HUES48 (cell line): ENCODE results near the gene SCMH1.

Experiments used
- H3K27ac ChIP-seq: one replicate; pipeline ENCODE4 v1.7.0; 2013; ENCODE audit warnings: low read depth, low read length, inconsistent platforms
- H3K27me3 ChIP-seq: 2 replicates; pipeline ENCODE4 v1.6.1; 2013; ENCODE audit warnings: mild to moderate bottlenecking, low read length; ENCODE audit not compliant: control insufficient read depth, insufficient read depth
- H3K36me3 ChIP-seq: 2 replicates; pipeline ENCODE4 v1.6.1; 2013; ENCODE audit warnings: low read length; ENCODE audit not compliant: control insufficient read depth, insufficient read depth
- H3K4me1 ChIP-seq: 2 replicates; pipeline ENCODE4 v1.6.1; 2013; ENCODE audit warnings: mild to moderate bottlenecking, low read length; ENCODE audit not compliant: control insufficient read depth, insufficient read depth
- H3K4me3 ChIP-seq: 2 replicates; pipeline ENCODE4 v1.5.1; 2013; ENCODE audit warnings: mild to moderate bottlenecking, low read depth, low read length
- H3K9ac ChIP-seq: 2 replicates; pipeline ENCODE4 v1.6.1; 2013; ENCODE audit warnings: mild to moderate bottlenecking, low read depth, low read length, moderate library complexity
- H3K9me3 ChIP-seq: 2 replicates; pipeline ENCODE4 v1.6.1; 2013; ENCODE audit warnings: low read length; ENCODE audit not compliant: control insufficient read depth, insufficient read depth

The SCMH1 gene

DNA sequence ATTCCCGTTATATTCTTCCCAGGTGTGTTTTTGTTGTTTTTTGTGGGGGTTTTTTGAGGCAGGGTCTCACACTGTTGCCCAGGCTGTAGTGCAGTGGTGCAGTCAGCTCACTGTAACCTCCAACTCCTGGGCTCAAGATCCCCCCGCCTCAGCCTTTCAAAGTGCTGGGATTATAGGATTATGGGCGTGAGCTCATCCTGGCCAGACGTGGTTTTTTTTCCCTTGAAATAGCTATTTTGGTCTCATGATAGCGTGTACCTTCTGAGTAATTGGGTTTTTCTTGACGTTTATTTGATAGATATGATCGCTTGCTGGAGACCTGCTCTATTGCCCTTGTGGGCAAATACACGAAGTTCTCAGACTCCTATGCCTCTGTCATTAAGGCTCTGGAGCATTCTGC is 245.0 kb downstream of the SCMH1 start:
- Histone ChIP-seq H3K4me3 (no peak overlapping the region), H3K9me3 (no peaks in the 10 kb centered on the region), H3K36me3 (peaks cover 97% of the 10 kb centered on the region), H3K27me3 (no peaks in the 10 kb centered on the region), H3K9ac (no peak overlapping the region), H3K4me1 (no peaks in the 10 kb centered on the region), H3K27ac (no peak overlapping the region)

DNA sequence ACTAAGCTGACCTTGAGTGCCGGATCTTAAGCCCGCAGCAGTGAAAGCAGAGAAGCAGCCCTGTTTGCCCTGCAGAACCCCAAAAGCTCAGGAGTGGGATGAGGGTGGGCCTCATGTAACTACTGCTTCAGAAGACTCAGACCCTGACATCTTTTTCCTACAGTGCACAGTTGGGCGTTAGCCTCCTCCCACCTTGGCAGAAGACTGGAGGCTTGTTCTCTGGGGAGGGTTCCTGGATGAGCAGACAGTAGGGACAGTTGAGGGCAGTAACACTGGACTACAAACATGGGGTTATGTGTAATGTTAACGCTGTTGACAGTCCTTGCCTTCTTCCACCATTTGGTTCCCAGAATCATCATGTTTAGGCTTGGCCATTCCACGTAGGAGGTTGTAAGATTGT is 253.0 kb downstream of the SCMH1 start:
- Histone ChIP-seq H3K36me3 (peaks cover 99% of the 10 kb centered on the region), H3K9me3 (no peaks in the 10 kb centered on the region), H3K4me1 (no peaks in the 10 kb centered on the region), H3K27me3 (no peaks in the 10 kb centered on the region), H3K27ac (no peak overlapping the region), H3K9ac (no peak overlapping the region), H3K4me3 (no peak overlapping the region)

DNA sequence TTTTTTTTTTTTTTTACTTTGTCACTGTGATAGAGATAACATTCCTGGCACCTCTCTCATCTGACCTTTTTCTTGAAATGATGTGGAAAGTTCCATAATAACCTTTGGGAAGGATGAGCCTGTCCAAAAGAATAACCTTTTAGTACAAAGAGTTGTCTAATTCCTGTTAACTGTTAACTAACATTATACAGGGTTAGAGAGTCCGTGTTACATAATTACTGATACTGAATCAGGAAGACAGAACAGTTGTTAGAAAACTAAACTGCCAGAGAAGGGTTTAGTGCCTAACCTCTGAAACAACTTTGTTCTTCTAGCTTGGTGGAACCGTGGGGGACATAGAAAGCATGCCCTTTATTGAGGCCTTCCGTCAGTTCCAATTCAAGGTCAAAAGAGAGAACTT is 253.8 kb downstream of the SCMH1 start:
- no peak overlapping the region for H3K27ac ChIP-seq
- H3K36me3 ChIP-seq = peaks cover 99% of the 10 kb centered on the region
- no peak overlapping the region for H3K9ac ChIP-seq
- H3K9me3 ChIP-seq = no peaks in the 10 kb centered on the region
- H3K4me3 ChIP-seq = no peak overlapping the region
- H3K27me3 ChIP-seq = no peaks in the 10 kb centered on the region
- no peaks in the 10 kb centered on the region for H3K4me1 ChIP-seq

GRCh38 chr1:40987439-40988276 is 254.4 kb downstream of the SCMH1 start:
- Histone ChIP-seq H3K9me3 (no peaks in the 10 kb centered on the region), H3K9ac (no peak overlapping the region), H3K27me3 (no peaks in the 10 kb centered on the region), H3K4me1 (no peaks in the 10 kb centered on the region), H3K36me3 (peaks cover 97% of the 10 kb centered on the region), H3K27ac (no peak overlapping the region), H3K4me3 (no peak overlapping the region)

GRCh38 chr1:40986956-40987355 is 255.2 kb downstream of the SCMH1 start:
- Histone ChIP-seq H3K4me3 (no peak overlapping the region), H3K9me3 (no peaks in the 10 kb centered on the region), H3K4me1 (peaks cover 2% of the 10 kb centered on the region; the same call in 1 of the 2 replicates), H3K9ac (no peak overlapping the region), H3K27me3 (no peaks in the 10 kb centered on the region), H3K36me3 (peaks cover 94% of the 10 kb centered on the region), H3K27ac (no peak overlapping the region)

DNA sequence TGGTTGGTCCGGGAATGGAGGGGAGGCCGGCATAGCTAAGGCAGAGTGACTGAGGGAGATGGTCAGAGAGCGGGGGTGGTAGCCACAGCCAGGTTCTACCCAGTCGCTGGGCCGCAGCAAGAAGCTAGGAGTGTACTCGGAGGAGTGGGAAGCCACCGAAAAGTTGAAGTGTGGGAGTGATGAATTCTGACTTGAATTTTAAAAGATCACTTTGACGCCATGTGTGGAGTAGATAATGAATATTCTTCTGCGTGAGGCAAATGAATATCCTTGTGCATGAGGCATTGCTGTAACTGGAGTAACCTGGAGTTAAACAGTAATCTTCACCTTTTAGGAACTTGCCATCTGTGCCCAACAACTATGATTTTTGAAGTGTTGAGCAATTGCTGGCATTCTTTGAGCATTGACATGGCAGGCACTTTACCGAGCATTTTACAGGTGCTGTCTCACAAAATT is 255.8 kb downstream of the SCMH1 start:
- H3K36me3 ChIP-seq = peaks cover 89% of the 10 kb centered on the region
- no peak overlapping the region for H3K9ac ChIP-seq
- no peak overlapping the region for H3K4me3 ChIP-seq
- H3K9me3 ChIP-seq = no peaks in the 10 kb centered on the region
- H3K27me3 ChIP-seq = no peaks in the 10 kb centered on the region
- H3K27ac ChIP-seq = no peak overlapping the region
- H3K4me1 ChIP-seq = peaks cover 6% of the 10 kb centered on the region

GRCh38 chr1:40985875-40986274 is 256.2 kb downstream of the SCMH1 start:
- H3K4me3 ChIP-seq = no peak overlapping the region
- H3K9me3 ChIP-seq = no peaks in the 10 kb centered on the region
- H3K27me3 ChIP-seq = no peaks in the 10 kb centered on the region
- no peak overlapping the region for H3K27ac ChIP-seq
- H3K9ac ChIP-seq = no peak overlapping the region
- H3K4me1 ChIP-seq = peaks cover 11% of the 10 kb centered on the region
- peaks cover 84% of the 10 kb centered on the region for H3K36me3 ChIP-seq

DNA sequence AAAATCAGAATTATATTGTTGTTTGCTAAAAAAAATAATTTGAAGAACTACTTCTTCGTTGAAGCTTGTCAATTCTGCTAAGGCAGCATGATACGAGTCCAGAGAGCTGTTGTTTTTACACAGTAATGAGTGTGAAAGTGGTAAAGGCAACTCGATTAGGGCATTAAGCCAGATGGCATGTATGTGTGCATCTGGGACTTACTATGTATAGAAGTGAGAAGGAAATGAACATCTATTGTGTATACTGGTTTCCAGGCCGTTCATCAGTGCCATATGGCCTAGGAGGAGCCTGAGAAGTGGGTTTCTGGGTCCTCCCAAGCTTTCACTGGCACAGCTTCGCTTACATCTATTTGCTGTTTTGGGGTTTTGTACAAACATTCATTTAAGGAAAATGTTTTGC is 256.9 kb downstream of the SCMH1 start:
- Histone ChIP-seq H3K9ac (no peak overlapping the region), H3K9me3 (no peaks in the 10 kb centered on the region), H3K36me3 (peaks cover 77% of the 10 kb centered on the region), H3K4me1 (peaks cover 14% of the 10 kb centered on the region), H3K4me3 (no peak overlapping the region), H3K27ac (no peak overlapping the region), H3K27me3 (no peaks in the 10 kb centered on the region)

- H3K9ac ChIP-seq = no peak overlapping the region
- H3K9me3 ChIP-seq = no peaks in the 10 kb centered on the region
- peaks cover 71% of the 10 kb centered on the region for H3K36me3 ChIP-seq
- no peak overlapping the region for H3K4me3 ChIP-seq
- no peaks in the 10 kb centered on the region for H3K27me3 ChIP-seq
- peaks cover 14% of the 10 kb centered on the region for H3K4me1 ChIP-seq
- H3K27ac ChIP-seq = no peak overlapping the region
Observed at GRCh38 chr1:40984531-40984930, 257.6 kb downstream of the SCMH1 start.

DNA sequence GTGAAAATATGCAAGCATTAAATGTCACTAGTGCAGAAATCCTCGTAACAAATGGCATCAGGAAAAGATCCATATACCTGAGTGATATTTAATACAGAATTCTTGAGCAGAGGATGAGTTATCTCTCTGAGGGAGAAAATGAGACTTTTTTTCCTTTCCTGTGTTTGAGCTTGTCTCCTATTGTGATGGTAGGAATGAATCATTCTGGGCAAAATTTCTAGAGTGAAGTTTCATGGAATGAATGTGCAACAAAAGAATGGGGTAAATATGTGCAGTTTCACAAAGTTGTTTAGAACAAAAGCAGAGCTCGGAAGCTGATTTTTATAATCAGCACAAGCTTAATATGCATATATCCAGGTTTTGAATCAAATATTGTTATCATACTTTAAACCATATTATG is 258.0 kb downstream of the SCMH1 start:
- Histone ChIP-seq H3K9ac (no peak overlapping the region), H3K27ac (no peak overlapping the region), H3K9me3 (no peaks in the 10 kb centered on the region), H3K27me3 (no peaks in the 10 kb centered on the region), H3K4me3 (no peak overlapping the region), H3K36me3 (peaks cover 66% of the 10 kb centered on the region), H3K4me1 (peaks cover 14% of the 10 kb centered on the region)

DNA sequence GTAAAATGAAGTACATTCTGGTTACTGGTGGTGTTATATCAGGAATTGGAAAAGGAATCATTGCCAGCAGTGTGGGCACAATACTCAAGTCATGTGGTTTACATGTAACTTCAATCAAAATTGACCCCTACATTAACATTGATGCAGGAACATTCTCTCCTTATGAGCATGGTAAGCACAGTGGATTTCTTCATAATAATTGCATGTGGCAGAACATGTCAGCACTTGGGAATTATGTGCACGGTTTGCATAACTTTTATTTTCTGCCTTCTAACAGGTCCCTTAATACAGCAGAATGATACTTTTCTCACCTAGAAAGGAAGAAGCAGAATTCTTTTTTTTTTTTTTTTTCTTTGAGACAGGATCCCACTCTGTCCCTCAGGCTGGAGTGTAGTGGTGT is 258.8 kb downstream of the SCMH1 start:
- H3K27me3 ChIP-seq = no peaks in the 10 kb centered on the region
- no peak overlapping the region for H3K27ac ChIP-seq
- no peak overlapping the region for H3K4me3 ChIP-seq
- H3K36me3 ChIP-seq = peaks cover 59% of the 10 kb centered on the region
- no peaks in the 10 kb centered on the region for H3K9me3 ChIP-seq
- H3K9ac ChIP-seq = no peak overlapping the region
- peaks cover 14% of the 10 kb centered on the region for H3K4me1 ChIP-seq
